Naive thymus-derived CD8-positive, alpha-beta T cell (primary cell): ENCODE results near the gene IGFBP2. TPM values are rescaled to one million over a fixed set of nuclear protein-coding genes. Genes with fewer than 3 reads are reported as not detected.

Experiments used
- ATAC-seq, 2 donors: fragments of 150-1000 bp; cut with Tn5 transposase in 1 of 2; sonication (Bioruptor Pico), chemical (Tn5 transposase) in 1 of 2; 1 replicate in 1 of 2; 2 replicates in 1 of 2; pipeline ENCODE4 v1.10.0; 2021; ENCODE audit warnings: mild to moderate bottlenecking in 2 of 2, moderate library complexity in 2 of 2
- POLR2A ChIA-PET: fragments of 350-600 bp; sonication (Branson Sonifier 250); formaldehyde crosslinking; loops from one replicate; lab custom pipeline; 2021; ENCODE audit warnings: antibody characterized with exemption; lab: Charles Lee
- DNase-seq, 10 donors: peaks; one replicate each; pipeline versions ENCODE4 v3.0.0 to v3.0.0-alpha.2; 2020 to 2022
- H3K27ac Mint-ChIP-seq, 10 donors: one replicate each; pipeline ENCODE4 v1.8.0; 2020 to 2022; ENCODE audit warnings: mild to moderate bottlenecking in 10 of 10, mixed read lengths in 10 of 10, moderate library complexity in 4 of 10, inconsistent platforms in 1 of 10
- H3K27me3 Mint-ChIP-seq, 5 donors: one replicate each; pipeline ENCODE4 v1.8.0; 2021 to 2022; ENCODE audit warnings: mixed read lengths in 5 of 5
- H3K36me3 Mint-ChIP-seq, 3 donors: one replicate each; pipeline ENCODE4 v1.8.0; 2020 to 2022; ENCODE audit warnings: mixed read lengths in 3 of 3, mild to moderate bottlenecking in 2 of 3, inconsistent platforms in 1 of 3
- H3K4me1 Mint-ChIP-seq, 4 donors: one replicate each; pipeline ENCODE4 v1.8.0; 2021 to 2022; ENCODE audit warnings: mixed read lengths in 4 of 4
- H3K4me3 Mint-ChIP-seq, 10 donors: one replicate each; pipeline ENCODE4 v1.8.0; 2020 to 2022; ENCODE audit warnings: mild to moderate bottlenecking in 10 of 10, mixed read lengths in 10 of 10, moderate library complexity in 6 of 10, inconsistent platforms in 1 of 10
- H3K9me3 Mint-ChIP-seq, 9 donors: one replicate each; pipeline ENCODE4 v1.8.0; 2020 to 2022; ENCODE audit warnings: mixed read lengths in 9 of 9, mild to moderate bottlenecking in 3 of 9, inconsistent platforms in 1 of 9, moderate library complexity in 1 of 9
- polyA plus RNA-seq, 3 donors: library from polyadenylated mRNA; unstranded; fragments of 300-500 nt; fragmentation: Illumina TruSeq; gene quantifications; one replicate each; pipeline ENCODE4 v1.2.3, GENCODE V29; 2021
- total RNA-seq, 8 experiments: library from RNA in 2 of 8; stranded (reverse) in 2 of 8; gene quantifications; one replicate each; pipeline ENCODE4 v1.2.3 and lab custom pipeline; 2021 to 2026

Gene IGFBP2
- total and polyA plus RNA-seq, 5 experiments from 2014 or later, result 0.15 to 0.48 TPM; not detected in 3

DNA sequence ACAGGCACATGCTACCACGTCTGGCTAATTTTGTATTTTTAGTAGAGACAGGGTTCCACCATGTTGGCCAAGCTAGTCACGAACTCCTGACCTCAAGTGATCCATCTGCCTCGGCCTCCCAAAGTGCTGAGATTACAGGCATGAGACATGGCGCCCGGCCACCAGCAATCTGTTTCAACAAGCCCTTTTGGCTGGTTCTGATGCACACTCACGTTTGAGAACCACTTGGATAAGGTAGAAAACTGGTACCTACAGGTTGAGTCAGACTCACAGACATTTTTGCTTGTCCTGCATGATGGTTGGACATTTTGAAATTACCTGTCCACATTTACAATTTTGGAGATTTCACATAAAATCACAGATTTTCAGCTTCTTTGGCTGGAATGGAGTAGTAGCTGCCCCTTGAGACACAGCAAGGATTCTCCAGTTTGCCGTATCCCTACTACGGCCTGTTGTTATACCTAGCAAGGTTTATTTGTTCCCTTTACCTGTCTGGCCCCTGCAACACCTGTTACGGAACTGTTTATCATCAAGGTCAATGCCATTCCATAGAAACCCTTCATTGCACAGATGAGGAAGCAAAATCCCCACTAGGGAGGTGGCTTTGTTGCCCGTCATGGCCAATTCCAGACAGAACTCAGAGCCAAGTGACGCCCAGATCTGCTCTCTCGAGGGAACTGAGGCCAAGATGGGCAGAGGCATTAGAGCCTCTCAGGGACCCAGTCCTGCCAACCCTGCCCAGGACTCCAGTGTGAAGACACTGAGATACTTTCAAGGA is 31.4 kb upstream of the IGFBP2 start:
- peaks cover 5 to 6% (median 5%) of the 10 kb centered on the region in 4 donors for H3K4me1 Mint-ChIP-seq
- no peak overlapping the region for H3K4me3 Mint-ChIP-seq
- H3K27ac Mint-ChIP-seq, result peak overlapping the region in 1 of 10 donors; percentile 22
- no peaks in the 10 kb centered on the region for H3K9me3 Mint-ChIP-seq
- peaks cover 0 to 16% (median 10%) of the 10 kb centered on the region in 5 donors for H3K27me3 Mint-ChIP-seq
- DNase-seq (no peak), ATAC-seq (no peak)
- POLR2A ChIA-PET, result no interaction called here
- no peaks in the 10 kb centered on the region for H3K36me3 Mint-ChIP-seq

DNA sequence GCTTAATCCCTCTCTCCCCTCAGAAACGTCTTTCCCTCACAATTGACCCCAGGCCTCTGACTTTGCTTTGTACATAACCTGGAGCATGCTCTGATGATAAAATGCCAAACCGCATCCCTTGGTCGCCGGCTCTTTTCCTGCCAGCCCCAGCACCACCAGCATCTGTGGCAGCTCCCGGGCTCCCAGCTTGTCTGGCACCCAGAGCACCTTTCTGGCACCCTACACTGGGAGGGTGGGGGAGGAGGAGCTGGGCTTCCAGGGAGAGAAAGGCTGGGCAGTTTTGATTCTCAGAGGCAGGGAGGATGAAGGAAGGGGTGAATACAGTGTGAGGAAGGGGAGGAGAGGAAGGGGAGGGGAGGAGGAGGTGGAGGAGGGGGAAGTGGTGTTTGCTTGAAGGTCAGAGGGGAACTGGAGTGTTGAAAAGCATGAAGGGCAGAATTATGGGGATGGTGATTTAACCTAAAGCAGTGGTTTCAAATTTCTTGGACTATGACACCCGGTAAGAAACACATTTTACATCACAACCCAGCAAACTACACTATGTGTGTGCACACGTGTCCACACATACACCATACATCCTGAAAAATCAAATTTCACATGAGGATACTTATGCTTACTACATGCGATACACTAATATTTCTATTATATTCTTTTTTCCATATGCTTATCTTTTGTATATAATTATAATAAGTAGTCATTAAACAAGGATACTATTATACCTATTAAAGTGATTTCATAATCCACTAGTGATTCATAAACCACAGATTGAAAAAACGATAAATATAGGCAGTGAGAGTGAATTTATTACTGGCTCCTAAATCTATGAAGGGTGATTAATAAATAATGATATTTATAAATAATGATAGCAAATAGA is 30.0 kb upstream of the IGFBP2 start:
- POLR2A ChIA-PET, result no interaction called here
- Mint-ChIP-seq H3K27ac (no peak overlapping the region), H3K27me3 (peaks cover 0 to 25% (median 10%) of the 10 kb centered on the region in 5 donors), H3K4me3 (no peak overlapping the region), H3K36me3 (no peaks in the 10 kb centered on the region), H3K9me3 (no peaks in the 10 kb centered on the region), H3K4me1 (peaks cover 10 to 12% (median 11%) of the 10 kb centered on the region in 4 donors)
- ATAC-seq, result no peak
- DNase-seq, result no peak

DNA sequence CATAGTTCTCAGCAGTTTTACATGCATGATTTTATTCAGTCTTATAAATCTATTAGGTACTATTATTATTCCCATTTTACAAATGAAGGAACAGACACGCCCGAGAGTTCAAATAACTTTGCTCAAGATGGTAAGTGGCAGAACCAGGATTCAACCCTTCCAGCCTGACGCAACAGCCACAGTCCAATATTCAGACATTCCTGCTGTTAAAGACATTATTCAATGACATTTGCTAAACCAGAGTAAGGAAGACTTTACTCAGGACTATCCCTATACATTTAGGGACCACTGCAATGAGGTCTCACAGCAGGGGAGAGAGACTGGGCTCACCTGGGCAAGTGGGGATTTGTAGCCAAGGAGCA is 29.4 kb upstream of the IGFBP2 start:
- Mint-ChIP-seq H3K36me3 (no peaks in the 10 kb centered on the region), H3K27ac (no peak overlapping the region), H3K27me3 (peaks cover 0 to 21% (median 8%) of the 10 kb centered on the region in 5 donors), H3K9me3 (no peaks in the 10 kb centered on the region), H3K4me1 (peaks cover 10 to 12% (median 11%) of the 10 kb centered on the region in 4 donors), H3K4me3 (no peak overlapping the region)
- no peak for ATAC-seq
- POLR2A ChIA-PET, result interaction anchor here (0.6 kb wide), 1 partner anchor 1246 kb away, joined by 3 read pairs; no protein-coding TSS in a partner anchor
- DNase-seq, result no peak

DNA sequence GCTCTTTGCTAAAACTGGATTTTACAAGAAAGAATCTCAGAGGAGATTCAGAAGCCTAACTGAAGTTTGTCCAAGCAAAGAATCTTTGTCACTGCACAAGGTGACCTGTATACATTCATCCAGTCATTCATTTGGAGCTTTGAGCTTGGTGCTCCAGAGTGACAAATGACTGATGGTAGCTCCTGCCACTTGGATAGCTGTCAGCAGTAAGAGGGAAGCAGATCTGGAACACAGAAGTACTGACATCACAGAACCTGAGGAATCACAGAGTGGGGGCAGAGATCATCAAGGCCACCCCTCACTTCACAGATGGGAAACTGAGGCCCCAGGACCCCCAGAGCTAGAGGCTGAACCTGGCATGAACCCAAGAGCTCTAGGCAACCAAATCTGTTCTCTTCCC is 28.8 kb upstream of the IGFBP2 start:
- ATAC-seq (no peak), DNase-seq (no peak)
- no peaks in the 10 kb centered on the region for H3K36me3 Mint-ChIP-seq
- no peaks in the 10 kb centered on the region for H3K9me3 Mint-ChIP-seq
- H3K4me3 Mint-ChIP-seq, result no peak overlapping the region
- POLR2A ChIA-PET, result interaction anchor here (0.6 kb wide), 1 partner anchor 1246 kb away, joined by 3 read pairs; no protein-coding TSS in a partner anchor
- H3K4me1 Mint-ChIP-seq, result peaks cover 10 to 12% (median 11%) of the 10 kb centered on the region in 4 donors
- H3K27ac Mint-ChIP-seq, result no peak overlapping the region
- peaks cover 0 to 17% (median 2%) of the 10 kb centered on the region in 5 donors for H3K27me3 Mint-ChIP-seq

DNA sequence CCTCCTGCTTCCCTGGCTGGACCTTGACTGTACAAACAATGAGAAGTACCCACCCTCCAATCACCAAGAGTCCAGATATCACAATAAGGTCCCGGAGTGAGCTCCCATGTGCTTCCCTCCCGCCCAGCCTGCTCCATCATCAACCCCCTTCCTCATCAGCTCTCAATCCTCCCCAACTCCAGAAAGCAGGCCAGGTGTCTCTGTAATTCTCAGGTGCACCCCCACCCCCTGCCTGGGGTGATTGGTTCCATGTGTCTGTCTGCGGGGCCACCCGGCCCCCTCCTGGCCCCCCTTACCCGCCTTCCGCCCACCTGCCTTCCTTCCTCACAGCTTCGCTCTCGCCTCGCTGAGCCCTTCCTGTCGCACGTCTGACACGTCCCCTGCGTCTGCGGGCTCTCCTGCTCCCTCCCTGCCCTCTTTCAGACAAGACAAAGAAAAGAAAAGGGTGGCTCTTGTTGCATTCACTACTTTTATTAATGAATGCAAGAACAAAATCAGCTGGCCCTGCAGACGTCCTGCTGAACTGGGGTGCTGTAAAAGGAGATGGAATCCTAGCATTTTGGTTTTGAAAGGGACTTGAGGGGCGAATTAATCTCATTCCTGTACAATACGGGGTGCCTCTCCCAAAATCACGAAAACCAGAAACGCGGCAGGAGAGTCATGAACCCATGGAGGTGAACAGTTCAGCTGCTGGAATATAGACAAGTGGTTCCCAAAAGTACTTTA is 26.5 kb upstream of the IGFBP2 start:
- H3K4me3 Mint-ChIP-seq, result peak overlapping the region; percentile 62 to 84 (median 76)
- peaks cover 10 to 12% (median 11%) of the 10 kb centered on the region in 4 donors for H3K4me1 Mint-ChIP-seq
- no peaks in the 10 kb centered on the region for H3K36me3 Mint-ChIP-seq
- H3K9me3 Mint-ChIP-seq, result no peaks in the 10 kb centered on the region
- peaks cover 0 to 17% (median 0%) of the 10 kb centered on the region in 5 donors for H3K27me3 Mint-ChIP-seq
- ATAC-seq (peak; percentile 97), DNase-seq (peak; percentile 3 to 73 (median 47))
- POLR2A ChIA-PET, result interaction anchor here (1.2 kb wide), 1 partner anchor 108 kb away, joined by 7 read pairs; the partner anchor contains the start of gene RPL37A
- peak overlapping the region; percentile 11 to 90 (median 76) for H3K27ac Mint-ChIP-seq

DNA sequence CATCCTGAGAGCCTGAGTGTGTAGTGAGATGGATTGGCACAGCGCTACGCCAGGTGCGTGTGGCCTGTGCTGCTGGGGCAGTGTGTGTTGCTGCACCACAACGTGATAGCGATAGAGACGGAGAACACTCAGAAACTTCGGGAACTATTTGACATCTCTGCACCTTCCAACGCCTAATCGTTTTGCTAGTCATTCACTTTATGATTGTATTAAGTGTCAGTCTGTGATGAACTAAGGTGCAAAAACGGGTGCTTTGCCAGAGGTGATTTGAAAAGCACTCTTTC is 26.0 kb upstream of the IGFBP2 start:
- Mint-ChIP-seq H3K36me3 (no peaks in the 10 kb centered on the region), H3K27ac (peak overlapping the region in 6 of 10 donors; percentile 12 to 90 (median 80)), H3K4me3 (peak overlapping the region in 8 of 10 donors; percentile 72 to 84 (median 78)), H3K27me3 (peaks cover 0 to 17% (median 0%) of the 10 kb centered on the region in 5 donors), H3K9me3 (no peaks in the 10 kb centered on the region), H3K4me1 (peaks cover 10 to 12% (median 11%) of the 10 kb centered on the region in 4 donors)
- POLR2A ChIA-PET, result interaction anchor here (1.2 kb wide), 1 partner anchor 109 kb away, joined by 7 read pairs; the partner anchor contains the start of gene RPL37A
- no peak for ATAC-seq
- no peak for DNase-seq

DNA sequence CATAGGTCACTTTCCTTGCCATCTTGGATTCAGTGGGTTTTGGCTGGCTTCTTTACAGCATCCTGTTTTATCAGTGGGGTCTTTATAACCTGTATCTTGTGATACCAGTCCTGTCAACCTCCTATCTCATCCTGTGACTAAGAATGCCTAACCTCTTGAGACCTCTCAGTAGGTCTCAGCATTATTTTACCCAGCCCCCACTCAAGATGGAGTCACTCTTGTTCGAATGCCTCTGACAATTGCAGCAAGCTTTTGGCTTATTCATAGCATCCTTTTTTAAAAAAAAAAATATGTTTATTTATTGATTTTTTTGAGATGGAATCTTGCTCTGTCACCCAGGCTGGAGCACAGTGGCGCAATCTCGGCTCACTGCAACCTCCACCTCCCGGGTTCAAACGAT is 24.7 kb upstream of the IGFBP2 start:
- H3K36me3 Mint-ChIP-seq, result no peaks in the 10 kb centered on the region
- no peak overlapping the region for H3K4me3 Mint-ChIP-seq
- H3K9me3 Mint-ChIP-seq, result no peaks in the 10 kb centered on the region
- peaks cover 10 to 12% (median 11%) of the 10 kb centered on the region in 4 donors for H3K4me1 Mint-ChIP-seq
- ATAC-seq, result no peak
- POLR2A ChIA-PET, result no interaction called here
- no peak for DNase-seq
- H3K27me3 Mint-ChIP-seq, result peaks cover 0 to 14% (median 0%) of the 10 kb centered on the region in 5 donors
- H3K27ac Mint-ChIP-seq, result no peak overlapping the region

DNA sequence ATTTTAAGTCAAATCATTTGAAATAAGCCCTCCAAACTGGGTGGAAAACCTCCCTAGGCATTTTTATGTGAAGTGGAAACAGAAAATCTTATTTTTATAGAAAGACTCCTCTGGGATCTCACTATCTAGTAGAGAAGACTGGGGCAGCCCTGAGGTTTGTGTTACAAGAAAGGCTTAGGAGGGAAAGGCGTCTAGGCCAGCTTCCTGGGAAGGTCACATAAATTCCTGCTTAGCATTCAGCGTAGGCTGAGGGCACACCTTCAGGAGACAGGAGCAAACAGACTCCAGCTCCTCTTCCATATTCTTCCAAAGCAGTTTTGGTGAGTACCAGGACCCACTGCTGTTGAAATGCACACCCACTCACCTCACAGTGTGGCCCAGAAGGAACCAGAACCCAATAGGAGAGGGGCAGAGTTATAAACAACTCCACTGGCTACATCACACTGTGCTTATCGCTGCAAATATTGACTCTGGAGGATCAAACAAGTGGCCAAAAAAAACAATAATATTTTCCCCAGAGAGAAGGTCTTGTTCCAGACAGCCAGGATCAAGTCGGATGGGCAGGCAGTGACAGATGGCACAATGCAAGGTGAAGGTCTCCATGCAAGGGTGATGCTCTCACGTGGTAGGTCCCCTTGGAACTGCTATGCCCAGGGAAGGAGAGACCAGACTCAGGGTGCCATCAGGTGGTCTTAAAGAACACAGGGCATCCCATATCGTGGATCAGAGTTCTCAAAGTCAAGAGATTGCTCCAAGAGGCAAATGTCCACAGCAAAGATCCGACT is 17.7 kb upstream of the IGFBP2 start:
- POLR2A ChIA-PET, result no interaction called here
- peaks cover 0 to 9% (median 3%) of the 10 kb centered on the region in 5 donors for H3K27me3 Mint-ChIP-seq
- ATAC-seq (no peak), DNase-seq (no peak)
- H3K36me3 Mint-ChIP-seq, result no peaks in the 10 kb centered on the region
- H3K27ac Mint-ChIP-seq, result no peak overlapping the region
- peaks cover 0 to 13% (median 3%) of the 10 kb centered on the region in 4 donors for H3K4me1 Mint-ChIP-seq
- H3K9me3 Mint-ChIP-seq, result no peaks in the 10 kb centered on the region
- no peak overlapping the region for H3K4me3 Mint-ChIP-seq

DNA sequence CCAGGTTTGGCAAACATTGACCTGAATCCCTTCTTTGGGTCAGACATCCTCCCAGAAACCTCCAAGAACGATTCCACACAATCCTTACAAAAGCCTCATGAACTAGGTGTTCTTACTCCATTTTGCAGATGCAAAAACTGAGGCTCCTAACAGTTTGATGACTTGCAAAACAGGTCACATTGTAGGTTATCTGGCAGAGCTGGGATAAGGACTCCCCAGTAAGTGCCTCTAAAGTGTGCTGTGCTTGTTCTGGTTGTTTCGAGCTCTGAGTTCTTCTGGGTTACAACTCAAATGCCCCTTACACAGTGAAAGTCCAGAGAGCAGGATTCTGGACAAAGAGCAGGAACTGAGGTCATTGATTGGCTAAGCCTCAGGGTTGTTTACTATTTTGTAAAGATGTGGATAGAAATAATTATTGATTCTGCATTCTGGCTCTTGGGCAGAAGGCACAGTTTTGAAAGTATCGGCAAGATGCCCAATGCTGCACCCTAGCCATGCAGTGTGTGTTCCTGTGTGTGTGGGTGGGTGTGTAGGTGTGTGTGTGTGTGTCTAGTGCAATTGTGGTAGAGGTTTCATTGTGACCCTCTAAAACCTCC is 17.0 kb upstream of the IGFBP2 start:
- Mint-ChIP-seq H3K4me1 (peaks cover 0 to 13% (median 3%) of the 10 kb centered on the region in 4 donors), H3K27ac (no peak overlapping the region), H3K4me3 (no peak overlapping the region), H3K27me3 (peaks cover 0 to 9% (median 3%) of the 10 kb centered on the region in 5 donors), H3K9me3 (no peaks in the 10 kb centered on the region), H3K36me3 (no peaks in the 10 kb centered on the region)
- DNase-seq (no peak), ATAC-seq (no peak)
- POLR2A ChIA-PET, result no interaction called here

DNA sequence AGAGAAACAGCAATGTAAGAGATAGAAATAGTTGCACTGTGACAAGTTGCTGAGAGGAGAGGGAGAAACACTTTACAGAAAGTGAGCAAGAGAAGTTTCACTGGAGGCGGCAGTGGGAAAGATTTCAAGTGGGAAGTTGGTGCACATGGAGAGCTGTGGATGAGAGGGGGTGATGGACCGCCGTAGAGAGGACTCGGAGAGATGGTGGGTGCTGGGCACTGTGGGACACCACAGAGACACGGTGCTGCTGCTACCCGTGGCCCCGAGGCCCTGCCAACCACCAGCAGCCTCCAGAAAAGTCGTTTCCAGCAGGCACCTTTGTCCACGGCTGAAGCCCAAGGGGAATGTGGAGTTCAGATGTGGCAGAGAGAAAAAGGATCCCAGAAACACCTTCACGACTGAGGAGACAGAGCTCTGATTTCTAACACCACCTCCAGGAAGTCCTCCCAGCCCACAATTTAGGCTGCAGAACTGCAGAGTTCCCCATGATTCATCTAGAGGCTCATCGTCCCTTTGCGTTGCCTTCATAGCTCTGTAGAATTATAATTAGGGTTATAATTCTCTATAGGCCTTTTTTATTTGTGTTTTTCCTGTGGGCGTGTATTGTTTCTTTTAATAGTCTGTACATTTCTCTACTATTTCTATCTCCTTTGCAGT is 15.9 kb upstream of the IGFBP2 start:
- DNase-seq, result no peak
- POLR2A ChIA-PET, result no interaction called here
- no peaks in the 10 kb centered on the region for H3K9me3 Mint-ChIP-seq
- H3K36me3 Mint-ChIP-seq, result no peaks in the 10 kb centered on the region
- peaks cover 0 to 5% (median 3%) of the 10 kb centered on the region in 5 donors for H3K27me3 Mint-ChIP-seq
- H3K4me3 Mint-ChIP-seq, result no peak overlapping the region
- peak overlapping the region in 1 of 10 donors; percentile 1 for H3K27ac Mint-ChIP-seq
- no peak for ATAC-seq
- peaks cover 0 to 13% (median 3%) of the 10 kb centered on the region in 4 donors for H3K4me1 Mint-ChIP-seq

DNA sequence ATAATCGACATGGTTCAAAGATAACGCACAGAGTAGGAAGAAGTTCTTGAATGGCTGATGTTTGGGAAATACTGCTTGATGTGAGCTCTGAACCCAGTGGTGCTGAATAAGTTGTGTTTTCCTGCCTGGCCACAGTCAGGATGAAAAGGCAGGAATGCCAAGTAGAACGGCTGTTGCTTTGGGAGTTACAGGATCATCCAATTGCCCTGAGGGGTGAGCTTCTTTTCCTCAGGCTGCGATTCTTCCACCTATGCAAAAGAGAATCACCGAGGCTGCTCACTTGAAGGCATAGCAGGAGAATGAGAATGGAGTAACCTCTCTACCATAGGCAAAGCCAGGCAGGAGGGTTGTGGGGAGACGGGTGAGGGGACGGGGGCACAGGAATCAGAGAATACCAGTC is 14.4 kb upstream of the IGFBP2 start:
- H3K9me3 Mint-ChIP-seq, result no peaks in the 10 kb centered on the region
- peaks cover 0 to 5% (median 3%) of the 10 kb centered on the region in 5 donors for H3K27me3 Mint-ChIP-seq
- peak overlapping the region in 3 of 10 donors; percentile 25 to 67 (median 63) for H3K27ac Mint-ChIP-seq
- POLR2A ChIA-PET, result no interaction called here
- peaks cover 0 to 13% (median 3%) of the 10 kb centered on the region in 4 donors for H3K4me1 Mint-ChIP-seq
- no peak for DNase-seq
- no peaks in the 10 kb centered on the region for H3K36me3 Mint-ChIP-seq
- ATAC-seq, result no peak
- H3K4me3 Mint-ChIP-seq, result no peak overlapping the region
